HepG2 (cell line): ENCODE results near the gene PAQR5. TPM values are rescaled to one million over a fixed set of nuclear protein-coding genes. Genes with fewer than 3 reads are reported as not detected.
A peak's percentile ranks its signal among the peaks of the same experiment; 100 is the strongest.

ENCODE experiments used
- AKNA ChIP-seq: sonication (generic); formaldehyde crosslinking; IDR thresholded peaks from 2 replicates; pipeline ENCODE4 v1.4.0; 2020; ENCODE audit warnings: missing genetic modification reagents, borderline replicate concordance
- BRD4 ChIP-seq: sonication (generic); formaldehyde crosslinking; IDR thresholded peaks from 2 replicates; pipeline ENCODE4 v1.4.0; 2020; ENCODE audit warnings: missing genetic modification reagents
- GABPB1 ChIP-seq: IDR thresholded peaks from 2 replicates; pipeline ENCODE4 v1.6.1; 2016; ENCODE audit warnings: mild to moderate bottlenecking, missing genetic modification reagents, moderate library complexity, missing compliant biosample characterization
- HOMEZ ChIP-seq: IDR thresholded peaks from 2 replicates; pipeline ENCODE4 v1.6.1; 2016; ENCODE audit warnings: low read depth
- LRRFIP1 ChIP-seq: sonication (generic); formaldehyde crosslinking; conservative IDR thresholded peaks from 2 replicates; pipeline ENCODE4 v1.4.0; 2020; ENCODE audit warnings: missing genetic modification reagents
- MLX ChIP-seq: IDR thresholded peaks from 2 replicates; pipeline ENCODE4 v1.6.1; 2016
- ONECUT2 ChIP-seq: sonication (generic); formaldehyde crosslinking; IDR thresholded peaks from 2 replicates; pipeline ENCODE4 v1.4.0; 2020; ENCODE audit warnings: missing genetic modification reagents
- PBX3 ChIP-seq: sonication (generic); formaldehyde crosslinking; IDR thresholded peaks from 2 replicates; pipeline ENCODE4 v1.8.1; 2023; ENCODE audit warnings: missing genetic modification reagents, inconsistent platforms, borderline replicate concordance
- SALL2 ChIP-seq: sonication (generic); formaldehyde crosslinking; IDR thresholded peaks from 2 replicates; pipeline ENCODE4 v1.8.1; 2023; ENCODE audit warnings: mild to moderate bottlenecking, missing genetic modification reagents, inconsistent platforms
- TARDBP ChIP-seq: sonication (generic); formaldehyde crosslinking; IDR thresholded peaks from 2 replicates; pipeline ENCODE4 v1.8.0; 2022; ENCODE audit warnings: mild to moderate bottlenecking, missing genetic modification reagents
- TRIM22 ChIP-seq: fragments of 450-650 bp; IDR thresholded peaks from 2 replicates; pipeline ENCODE4 v1.6.1; 2017
- ZNF160 ChIP-seq: sonication (generic); formaldehyde crosslinking; IDR thresholded peaks from 2 replicates; pipeline ENCODE4 v1.8.0; 2022; ENCODE audit warnings: mild to moderate bottlenecking, inconsistent platforms, missing genetic modification reagents
- ZNF207 ChIP-seq: fragments of 450-650 bp; IDR thresholded peaks from 2 replicates; pipeline ENCODE4 v1.6.1; 2016; ENCODE audit warnings: antibody characterized with exemption, borderline replicate concordance
- ZNF3 ChIP-seq: IDR thresholded peaks from 2 replicates; pipeline ENCODE4 v1.7.0; 2017; ENCODE audit warnings: inconsistent platforms
- ZNF709 ChIP-seq: sonication (generic); formaldehyde crosslinking; IDR thresholded peaks from 2 replicates; pipeline ENCODE4 v1.5.0; 2020; ENCODE audit warnings: mild to moderate bottlenecking, missing genetic modification reagents
- polyA plus RNA-seq, 8 experiments: library from polyadenylated mRNA; depleted of rRNA in 3 of 8; stranded (reverse) in 7 of 8; unstranded in 1 of 8; fragments of >200 nt; fragmentation: Illumina TruSeq in 4 of 8; extraction: Trizol in 4 of 8; gene quantifications; 2 replicates each; pipeline versions ENCODE4 v1.2.1 to v1.2.3, GENCODE V29; 2011 to 2016; ENCODE audit warnings: low read depth in 4 of 8, missing spikeins in 1 of 8, mixed read lengths in 1 of 8; ENCODE audit not compliant: insufficient read depth in 1 of 8
- total RNA-seq, 5 experiments: library from RNA; depleted of rRNA; stranded (reverse); fragments of >200 nt; fragmentation: Illumina TruSeq; extraction: Trizol; gene quantifications; 2 replicates each; pipeline ENCODE4 v1.2.3, GENCODE V29; 2016; ENCODE audit warnings: low read depth in 1 of 5

PAQR5 gene
- total and polyA plus RNA-seq, 2 of the 13 experiments (the other 11 are each of a cell fraction or from before 2014, with no cell fraction given), result 0.53 to 1.3 TPM

- no peak for TF ChIP-seq HOMEZ (CRISPR knock-in tag)
- 0 out of 2 replicates have a peak, but pooled peaks have one; percentile 1 for TF ChIP-seq SALL2 (CRISPR knock-in tag)
- TF ChIP-seq MLX (CRISPR knock-in tag), result no peak
- no peak for TF ChIP-seq ZNF709 (CRISPR knock-in tag)
- TF ChIP-seq TARDBP (CRISPR knock-in tag), result 0 out of 2 replicates have a peak, but pooled peaks have one; percentile 16
- no peak for TF ChIP-seq ONECUT2 (CRISPR knock-in tag)
- TF ChIP-seq ZNF207, result no peak
- no peak for TF ChIP-seq LRRFIP1 (CRISPR knock-in tag)
- peak; percentile 61; the same call in 1 of the 2 replicates for TF ChIP-seq BRD4 (CRISPR knock-in tag)
- TF ChIP-seq ZNF160 (CRISPR knock-in tag), result no peak
- no peak for TF ChIP-seq TRIM22
- TF ChIP-seq PBX3 (CRISPR knock-in tag), result no peak
- no peak for TF ChIP-seq GABPB1 (CRISPR knock-in tag)
- TF ChIP-seq ZNF3, result no peak
- TF ChIP-seq AKNA, result no peak
These were observed 153.4 kb downstream of the PAQR5 start (continued) for GRCh38 chr15:69451951-69452691.
